WTC11 (cell line): ENCODE results near the gene RASAL2. TPM values are rescaled to one million over a fixed set of nuclear protein-coding genes. Genes with fewer than 3 reads are reported as not detected.
A peak's percentile ranks its signal among the peaks of the same experiment; 100 is the strongest.

Source experiments
- ATAC-seq: fragments of 200-7000 bp; cut with Tn5 transposase; 2 replicates; pipeline ENCODE4 v1.10.0; 2021; ENCODE audit warnings: mild to moderate bottlenecking, moderate library complexity
- CTCF ChIA-PET: fragments of 300-600 bp; sonication (Branson Sonifier 250); formaldehyde crosslinking; loops from one replicate; lab custom pipeline; 2021; ENCODE audit warnings: antibody characterized with exemption; lab: Charles Lee
- POLR2A ChIA-PET: fragments of 350-600 bp; sonication (Branson Sonifier 250); formaldehyde crosslinking; loops from one replicate; lab custom pipeline; 2021; ENCODE audit warnings: antibody characterized with exemption; lab: Charles Lee
- DNase-seq: peaks from one replicate; pipeline ENCODE4 v3.0.0; 2021; ENCODE audit warnings: low spot score
- H3K27ac Mint-ChIP-seq: 2 replicates; pipeline ENCODE4 v1.8.0; 2021; ENCODE audit warnings: mixed read lengths
- H3K27me3 Mint-ChIP-seq: 2 replicates; pipeline ENCODE4 v1.8.0; 2021; ENCODE audit warnings: low read depth, mild to moderate bottlenecking, moderate library complexity, mixed read lengths
- H3K36me3 Mint-ChIP-seq: 2 replicates; pipeline ENCODE4 v1.8.0; 2021; ENCODE audit warnings: mixed read lengths
- H3K4me1 Mint-ChIP-seq: 2 replicates; pipeline ENCODE4 v1.8.0; 2022; ENCODE audit warnings: mixed read lengths
- H3K4me3 Mint-ChIP-seq: 2 replicates; pipeline ENCODE4 v1.8.0; 2021; ENCODE audit warnings: mild to moderate bottlenecking, moderate library complexity, mixed read lengths
- H3K9me3 Mint-ChIP-seq: 2 replicates; pipeline ENCODE4 v1.8.0; 2021; ENCODE audit warnings: mixed read lengths
- ATF1 ChIP-seq: sonication (generic); formaldehyde crosslinking; IDR thresholded peaks from 2 replicates; pipeline ENCODE4 v1.8.1; 2023; ENCODE audit warnings: mild to moderate bottlenecking, moderate library complexity, missing genetic modification reagents
- GABPB1 ChIP-seq: sonication (generic); formaldehyde crosslinking; IDR thresholded peaks from 2 replicates; pipeline ENCODE4 v1.8.1; 2023; ENCODE audit warnings: mild to moderate bottlenecking, missing genetic modification reagents
- HMGA2 ChIP-seq: fragments of 250-450 bp; sonication (Bioruptor Pico); IDR thresholded peaks from 2 replicates; pipeline ENCODE4 v1.4.0; 2021; ENCODE audit warnings: mild to moderate bottlenecking, moderate library complexity
- HMGXB4 ChIP-seq: sonication (generic); formaldehyde crosslinking; IDR thresholded peaks from 2 replicates; pipeline ENCODE4 v1.8.1; 2023; ENCODE audit warnings: mild to moderate bottlenecking, moderate library complexity, missing genetic modification reagents
- KAT7 ChIP-seq: sonication (generic); formaldehyde crosslinking; IDR thresholded peaks from 2 replicates; pipeline ENCODE4 v1.8.1; 2023; ENCODE audit warnings: missing genetic modification reagents, mild to moderate bottlenecking, borderline replicate concordance
- MXD4 ChIP-seq: fragments of 250-450 bp; sonication (Bioruptor Pico); IDR thresholded peaks from 2 replicates; pipeline ENCODE4 v1.8.0; 2021; ENCODE audit warnings: mild to moderate bottlenecking, moderate library complexity, borderline replicate concordance
- NFE2L1 ChIP-seq: sonication (generic); formaldehyde crosslinking; IDR thresholded peaks from 2 replicates; pipeline ENCODE4 v1.8.1; 2023; ENCODE audit warnings: missing genetic modification reagents
- RELA ChIP-seq: sonication (generic); formaldehyde crosslinking; IDR thresholded peaks from 2 replicates; pipeline ENCODE4 v1.8.1; 2022; ENCODE audit warnings: missing genetic modification reagents, mild to moderate bottlenecking, borderline replicate concordance
- SMAD3 ChIP-seq: sonication (generic); formaldehyde crosslinking; IDR thresholded peaks from 2 replicates; pipeline ENCODE4 v1.8.0; 2022; ENCODE audit warnings: missing genetic modification reagents, mild to moderate bottlenecking, borderline replicate concordance
- SP1 ChIP-seq: sonication (generic); formaldehyde crosslinking; conservative IDR thresholded peaks from 2 replicates; pipeline ENCODE4 v1.8.1; 2022; ENCODE audit warnings: missing genetic modification reagents
- TCF7 ChIP-seq: sonication (generic); formaldehyde crosslinking; IDR thresholded peaks from 2 replicates; pipeline ENCODE4 v1.8.0; 2022; ENCODE audit warnings: mild to moderate bottlenecking, low read depth, missing genetic modification reagents, moderate library complexity
- ZNF121 ChIP-seq: sonication (generic); formaldehyde crosslinking; IDR thresholded peaks from 2 replicates; pipeline ENCODE4 v1.8.0; 2023; ENCODE audit warnings: missing genetic modification reagents
- ZNF138 ChIP-seq: sonication (generic); formaldehyde crosslinking; conservative IDR thresholded peaks from 2 replicates; pipeline ENCODE4 v1.8.1; 2022; ENCODE audit warnings: mild to moderate bottlenecking, moderate library complexity, missing genetic modification reagents
- ZNF281 ChIP-seq: sonication (generic); formaldehyde crosslinking; IDR thresholded peaks from 2 replicates; pipeline ENCODE4 v1.8.0; 2023; ENCODE audit warnings: mild to moderate bottlenecking, missing genetic modification reagents
- ZNF396 ChIP-seq: fragments of 250-450 bp; sonication (Bioruptor Pico); IDR thresholded peaks from 2 replicates; pipeline ENCODE4 v1.8.0; 2021; ENCODE audit warnings: mild to moderate bottlenecking, moderate library complexity, borderline replicate concordance
- ZNF416 ChIP-seq: fragments of 250-450 bp; sonication (Bioruptor Pico); IDR thresholded peaks from 2 replicates; pipeline ENCODE4 v1.9.0; 2021; ENCODE audit warnings: mild to moderate bottlenecking, inconsistent platforms
- ZNF671 ChIP-seq: fragments of 250-450 bp; sonication (Bioruptor Pico); IDR thresholded peaks from 2 replicates; pipeline ENCODE4 v1.8.0; 2021; ENCODE audit warnings: mild to moderate bottlenecking
- total RNA-seq: library from RNA; stranded (reverse); gene quantifications from 3 replicates; pipeline ENCODE4 v1.2.3, GENCODE V29; 2021
- TF ChIP-seq, protein P1 (sequence below): sonication (generic); formaldehyde crosslinking; IDR thresholded peaks from 2 replicates; pipeline ENCODE4 v1.8.0; 2022; ENCODE audit warnings: missing genetic modification reagents
- TF ChIP-seq, protein P2 (sequence below): sonication (generic); formaldehyde crosslinking; IDR thresholded peaks from 2 replicates; pipeline ENCODE4 v1.8.0; 2022; ENCODE audit warnings: mild to moderate bottlenecking, missing genetic modification reagents
- TF ChIP-seq, protein P3 (sequence below): fragments of 250-450 bp; sonication (Bioruptor Pico); IDR thresholded peaks from 2 replicates; pipeline ENCODE4 v1.9.0; 2021; ENCODE audit warnings: mild to moderate bottlenecking

The RASAL2 gene
- total RNA-seq, 1 experiment from 2014 or later, result 29.5 TPM

- ChIA-PET POLR2A (no interaction called here), CTCF (no interaction called here)
- no peak overlapping the region for H3K4me3 Mint-ChIP-seq
- H3K9me3 Mint-ChIP-seq, result no peaks in the 10 kb centered on the region
- no peaks in the 10 kb centered on the region for H3K36me3 Mint-ChIP-seq
- TF ChIP-seq HMGA2 (no peak), ZNF121 (CRISPR knock-in tag) (no peak), GABPB1 (CRISPR knock-in tag) (no peak), NFE2L1 (no peak), SP1 (no peak)
- TF ChIP-seq, protein P1, sequence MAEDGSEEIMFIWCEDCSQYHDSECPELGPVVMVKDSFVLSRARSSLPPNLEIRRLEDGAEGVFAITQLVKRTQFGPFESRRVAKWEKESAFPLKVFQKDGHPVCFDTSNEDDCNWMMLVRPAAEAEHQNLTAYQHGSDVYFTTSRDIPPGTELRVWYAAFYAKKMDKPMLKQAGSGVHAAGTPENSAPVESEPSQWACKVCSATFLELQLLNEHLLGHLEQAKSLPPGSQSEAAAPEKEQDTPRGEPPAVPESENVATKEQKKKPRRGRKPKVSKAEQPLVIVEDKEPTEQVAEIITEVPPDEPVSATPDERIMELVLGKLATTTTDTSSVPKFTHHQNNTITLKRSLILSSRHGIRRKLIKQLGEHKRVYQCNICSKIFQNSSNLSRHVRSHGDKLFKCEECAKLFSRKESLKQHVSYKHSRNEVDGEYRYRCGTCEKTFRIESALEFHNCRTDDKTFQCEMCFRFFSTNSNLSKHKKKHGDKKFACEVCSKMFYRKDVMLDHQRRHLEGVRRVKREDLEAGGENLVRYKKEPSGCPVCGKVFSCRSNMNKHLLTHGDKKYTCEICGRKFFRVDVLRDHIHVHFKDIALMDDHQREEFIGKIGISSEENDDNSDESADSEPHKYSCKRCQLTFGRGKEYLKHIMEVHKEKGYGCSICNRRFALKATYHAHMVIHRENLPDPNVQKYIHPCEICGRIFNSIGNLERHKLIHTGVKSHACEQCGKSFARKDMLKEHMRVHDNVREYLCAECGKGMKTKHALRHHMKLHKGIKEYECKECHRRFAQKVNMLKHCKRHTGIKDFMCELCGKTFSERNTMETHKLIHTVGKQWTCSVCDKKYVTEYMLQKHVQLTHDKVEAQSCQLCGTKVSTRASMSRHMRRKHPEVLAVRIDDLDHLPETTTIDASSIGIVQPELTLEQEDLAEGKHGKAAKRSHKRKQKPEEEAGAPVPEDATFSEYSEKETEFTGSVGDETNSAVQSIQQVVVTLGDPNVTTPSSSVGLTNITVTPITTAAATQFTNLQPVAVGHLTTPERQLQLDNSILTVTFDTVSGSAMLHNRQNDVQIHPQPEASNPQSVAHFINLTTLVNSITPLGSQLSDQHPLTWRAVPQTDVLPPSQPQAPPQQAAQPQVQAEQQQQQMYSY (CRISPR knock-in tag), result 0 out of 2 replicates have a peak, but pooled peaks have one; percentile 13
- ATAC-seq (no peak), DNase-seq (no peak)
- H3K27ac Mint-ChIP-seq, result no peak overlapping the region
- H3K4me1 Mint-ChIP-seq, result no peaks in the 10 kb centered on the region
- no peaks in the 10 kb centered on the region; the same call in 1 of the 2 replicates for H3K27me3 Mint-ChIP-seq
These were observed 395.5 kb downstream of the RASAL2 start for GRCh38 chr1:178489399-178489798.

- no peak for ATAC-seq
- TF ChIP-seq ZNF396, result no peak
- no peak for TF ChIP-seq ZNF138
- TF ChIP-seq HMGXB4 (CRISPR knock-in tag), result no peak
- no peak for TF ChIP-seq KAT7 (CRISPR knock-in tag)
- no peak for TF ChIP-seq RELA (CRISPR knock-in tag)
- TF ChIP-seq TCF7 (CRISPR knock-in tag), result no peak
- no peak for TF ChIP-seq MXD4 (CRISPR knock-in tag)
- no peak for TF ChIP-seq SMAD3 (CRISPR knock-in tag)
- TF ChIP-seq ZNF281 (CRISPR knock-in tag), result no peak
- TF ChIP-seq GABPB1 (CRISPR knock-in tag), result no peak
- TF ChIP-seq ATF1 (CRISPR knock-in tag), result no peak
- TF ChIP-seq ZNF671, result no peak
- TF ChIP-seq, protein P2, sequence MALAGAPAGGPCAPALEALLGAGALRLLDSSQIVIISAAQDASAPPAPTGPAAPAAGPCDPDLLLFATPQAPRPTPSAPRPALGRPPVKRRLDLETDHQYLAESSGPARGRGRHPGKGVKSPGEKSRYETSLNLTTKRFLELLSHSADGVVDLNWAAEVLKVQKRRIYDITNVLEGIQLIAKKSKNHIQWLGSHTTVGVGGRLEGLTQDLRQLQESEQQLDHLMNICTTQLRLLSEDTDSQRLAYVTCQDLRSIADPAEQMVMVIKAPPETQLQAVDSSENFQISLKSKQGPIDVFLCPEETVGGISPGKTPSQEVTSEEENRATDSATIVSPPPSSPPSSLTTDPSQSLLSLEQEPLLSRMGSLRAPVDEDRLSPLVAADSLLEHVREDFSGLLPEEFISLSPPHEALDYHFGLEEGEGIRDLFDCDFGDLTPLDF, result no peak
- no peak for TF ChIP-seq ZNF416 (CRISPR knock-in tag)
- TF ChIP-seq, protein P3, sequence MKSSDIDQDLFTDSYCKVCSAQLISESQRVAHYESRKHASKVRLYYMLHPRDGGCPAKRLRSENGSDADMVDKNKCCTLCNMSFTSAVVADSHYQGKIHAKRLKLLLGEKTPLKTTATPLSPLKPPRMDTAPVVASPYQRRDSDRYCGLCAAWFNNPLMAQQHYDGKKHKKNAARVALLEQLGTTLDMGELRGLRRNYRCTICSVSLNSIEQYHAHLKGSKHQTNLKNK, result no peak
- H3K9me3 Mint-ChIP-seq, result no peaks in the 10 kb centered on the region
- POLR2A ChIA-PET, result no interaction called here
- CTCF ChIA-PET, result interaction anchor here (1.2 kb wide), 1 partner anchor 11 kb away, joined by 6 read pairs; no protein-coding TSS in a partner anchor
- H3K36me3 Mint-ChIP-seq, result no peaks in the 10 kb centered on the region
- DNase-seq, result no peak
- no peak overlapping the region for H3K4me3 Mint-ChIP-seq
- no peaks in the 10 kb centered on the region; the same call in 1 of the 2 replicates for H3K27me3 Mint-ChIP-seq
- no peak overlapping the region for H3K27ac Mint-ChIP-seq
- peaks cover 3% of the 10 kb centered on the region; the same call in 1 of the 2 replicates for H3K4me1 Mint-ChIP-seq
These were observed 396.2 kb downstream of the RASAL2 start for GRCh38 chr1:178490136-178490535.
